Keratinocyte (primary cell): ENCODE data around the gene KRT4. TPM values are rescaled to one million over a fixed set of nuclear protein-coding genes. Genes with fewer than 3 reads are reported as not detected.

Experiments used
- DNase-seq: peaks from one replicate; pipeline ENCODE4 v3.0.0-alpha.2; 2011; ENCODE audit warnings: low read depth, missing footprints, low spot score
- FAIRE-seq: peaks from 2 replicates; lab custom pipeline; 2011; peaks lifted over from hg19 to GRCh38; lab: Jason Lieb, UNC
- H2AFZ ChIP-seq: 2 replicates; pipeline ENCODE4 v1.6.0; 2012; ENCODE audit warnings: low read length, control low read depth, inconsistent platforms; ENCODE audit not compliant: control insufficient read depth
- H3K27ac ChIP-seq: 2 replicates; pipeline ENCODE4 v1.5.1; 2011; ENCODE audit warnings: low read length; ENCODE audit not compliant: control insufficient read depth, insufficient read depth
- H3K27me3 ChIP-seq: 3 replicates; pipeline ENCODE4 v1.6.0; 2011; ENCODE audit warnings: low read length; ENCODE audit not compliant: control insufficient read depth, insufficient read depth; ENCODE audit errors: extremely low read depth
- H3K36me3 ChIP-seq, 2 experiments: 2 replicates in 1 of 2; 3 replicates in 1 of 2; pipeline ENCODE4 v1.5.1; 2011; ENCODE audit warnings: low read length in 2 of 2, mild to moderate bottlenecking in 1 of 2; ENCODE audit not compliant: control insufficient read depth in 2 of 2, insufficient read depth in 2 of 2; ENCODE audit errors: extremely low read depth in 1 of 2
- H3K4me1 ChIP-seq: 3 replicates; pipeline ENCODE4 v1.5.1; 2011; ENCODE audit warnings: low read length; ENCODE audit not compliant: control insufficient read depth, insufficient read depth; ENCODE audit errors: extremely low read depth
- H3K4me2 ChIP-seq: 3 replicates; pipeline ENCODE4 v1.6.0; 2011; ENCODE audit warnings: low read depth, low read length; ENCODE audit not compliant: control insufficient read depth, insufficient read depth; ENCODE audit errors: extremely low read depth
- H3K4me3 ChIP-seq, 3 experiments: fragments of 200-600 bp in 1 of 3; sonication (generic) in 1 of 3; 2 replicates in 2 of 3; 3 replicates in 1 of 3; pipeline ENCODE4 v1.5.1; 2011 to 2016; ENCODE audit warnings: low read length in 3 of 3, mild to moderate bottlenecking in 3 of 3, control low read depth in 2 of 3, inconsistent platforms in 1 of 3, low read depth in 1 of 3, mixed read lengths in 1 of 3, mixed run types in 1 of 3, moderate library complexity in 1 of 3; ENCODE audit not compliant: control insufficient read depth in 2 of 3, insufficient read depth in 2 of 3; ENCODE audit errors: extremely low read depth in 1 of 3
- H3K79me2 ChIP-seq: 2 replicates; pipeline ENCODE4 v1.6.0; 2012; ENCODE audit warnings: low read length; ENCODE audit not compliant: control insufficient read depth, insufficient read depth
- H3K9ac ChIP-seq: 3 replicates; pipeline ENCODE4 v1.6.0; 2011; ENCODE audit warnings: low read length; ENCODE audit not compliant: control insufficient read depth, insufficient read depth; ENCODE audit errors: extremely low read depth
- H3K9me1 ChIP-seq: 3 replicates; pipeline ENCODE4 v1.6.0; 2011; ENCODE audit warnings: low read length; ENCODE audit not compliant: control insufficient read depth, insufficient read depth; ENCODE audit errors: extremely low read depth
- H3K9me3 ChIP-seq: 2 replicates; pipeline ENCODE4 v1.5.1; 2012; ENCODE audit warnings: low read depth, low read length; ENCODE audit not compliant: control insufficient read depth
- H4K20me1 ChIP-seq: 3 replicates; pipeline ENCODE4 v1.6.0; 2011; ENCODE audit warnings: low read length; ENCODE audit not compliant: control insufficient read depth, insufficient read depth; ENCODE audit errors: extremely low read depth
- EZH2 ChIP-seq: IDR thresholded peaks from one replicate; pipeline ENCODE4 v1.6.1; 2012; ENCODE audit warnings: inconsistent platforms, mild to moderate bottlenecking, low read length, moderate library complexity
- dilution Hi-C: fragments of 300-500 bp; cut with MboI; formaldehyde crosslinking; loops from one replicate; pipeline ENCODE4 v1.7.0; 2020; ENCODE audit warnings: low sequenced_read_pairs; ENCODE audit not compliant: extremely low pct_ligation_motif_present
- polyA plus RNA-seq, 5 experiments: library from polyadenylated mRNA; depleted of rRNA in 3 of 5; stranded (reverse) in 3 of 5; stranded (forward) in 1 of 5; unstranded in 1 of 5; fragments of >200 nt; gene quantifications; 1 replicate in 1 of 5; 2 replicates in 3 of 5; 3 replicates in 1 of 5; pipeline versions ENCODE4 v1.2.1 to v1.2.3, GENCODE V29; 2011 to 2012; ENCODE audit warnings: missing spikeins in 2 of 5, low read depth in 1 of 5, low replicate concordance in 1 of 5
- TF ChIP-seq, protein P1 (sequence below), 3 experiments: IDR thresholded peaks in 1 of 3; conservative IDR thresholded peaks in 1 of 3; optimal IDR thresholded peaks in 1 of 3; 2 replicates in 2 of 3; 3 replicates in 1 of 3; pipeline versions ENCODE3 to v1.5.1; 2011; ENCODE audit warnings: low read length in 3 of 3, mild to moderate bottlenecking in 3 of 3, moderate library complexity in 2 of 3, control low read depth in 1 of 3, inconsistent platforms in 1 of 3; ENCODE audit not compliant: insufficient read depth in 2 of 3; ENCODE audit errors: extremely low read depth in 1 of 3

KRT4 gene
- polyA plus RNA-seq, 1 donor (not counting 4 experiments of a cell fraction or from before 2014, with no cell fraction given): 2.0 TPM

DNA sequence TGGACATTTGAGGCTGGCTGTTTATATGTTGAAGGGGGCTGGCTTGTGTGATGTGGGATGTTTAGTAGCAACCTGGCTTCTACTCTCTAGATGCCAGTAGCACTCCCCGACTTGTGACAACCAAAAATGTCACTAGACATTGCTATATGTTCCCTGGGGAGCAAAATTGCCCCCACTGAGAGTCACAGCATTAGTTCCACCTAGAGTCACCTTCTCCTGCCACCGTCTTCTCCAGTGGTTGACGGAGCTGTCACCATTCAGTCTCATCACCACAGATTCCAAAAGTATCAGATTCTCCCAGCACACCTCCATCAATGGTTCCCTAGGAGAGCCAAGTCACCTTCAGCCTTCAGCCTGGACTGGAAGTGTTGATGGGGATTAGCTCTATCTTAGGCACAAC, 29.0 kb downstream of the KRT4 start:
- H3K79me2 ChIP-seq: no peaks in the 10 kb centered on the region
- H3K4me3 ChIP-seq: no peak overlapping the region
- no peaks in the 10 kb centered on the region for H3K9me3 ChIP-seq
- no peak overlapping the region for H3K9ac ChIP-seq
- H3K27me3 ChIP-seq: peaks cover 48% of the 10 kb centered on the region
- no peak overlapping the region for H3K4me2 ChIP-seq
- dilution Hi-C loops: no loop called here
- no peak overlapping the region for H2AFZ ChIP-seq
- FAIRE-seq (no peak), DNase-seq (no peak)
- H4K20me1 ChIP-seq: no peaks in the 10 kb centered on the region
- no peak for TF ChIP-seq EZH2
- TF ChIP-seq, protein P1, sequence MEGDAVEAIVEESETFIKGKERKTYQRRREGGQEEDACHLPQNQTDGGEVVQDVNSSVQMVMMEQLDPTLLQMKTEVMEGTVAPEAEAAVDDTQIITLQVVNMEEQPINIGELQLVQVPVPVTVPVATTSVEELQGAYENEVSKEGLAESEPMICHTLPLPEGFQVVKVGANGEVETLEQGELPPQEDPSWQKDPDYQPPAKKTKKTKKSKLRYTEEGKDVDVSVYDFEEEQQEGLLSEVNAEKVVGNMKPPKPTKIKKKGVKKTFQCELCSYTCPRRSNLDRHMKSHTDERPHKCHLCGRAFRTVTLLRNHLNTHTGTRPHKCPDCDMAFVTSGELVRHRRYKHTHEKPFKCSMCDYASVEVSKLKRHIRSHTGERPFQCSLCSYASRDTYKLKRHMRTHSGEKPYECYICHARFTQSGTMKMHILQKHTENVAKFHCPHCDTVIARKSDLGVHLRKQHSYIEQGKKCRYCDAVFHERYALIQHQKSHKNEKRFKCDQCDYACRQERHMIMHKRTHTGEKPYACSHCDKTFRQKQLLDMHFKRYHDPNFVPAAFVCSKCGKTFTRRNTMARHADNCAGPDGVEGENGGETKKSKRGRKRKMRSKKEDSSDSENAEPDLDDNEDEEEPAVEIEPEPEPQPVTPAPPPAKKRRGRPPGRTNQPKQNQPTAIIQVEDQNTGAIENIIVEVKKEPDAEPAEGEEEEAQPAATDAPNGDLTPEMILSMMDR (optimal IDR thresholded peaks at IDR 0.05 in 1 of 3, IDR thresholded peaks at IDR 0.05 in 1 of 3, conservative IDR thresholded peaks at IDR 0.05 in 1 of 3; ENCODE audit: extremely low read depth in 1 of 3, insufficient read depth in 2 of 3, low read length in 3 of 3): no peak
- H3K36me3 ChIP-seq: no peaks in the 10 kb centered on the region
- no peaks in the 10 kb centered on the region for H3K9me1 ChIP-seq
- no peaks in the 10 kb centered on the region for H3K4me1 ChIP-seq
- H3K27ac ChIP-seq: no peak overlapping the region

DNA sequence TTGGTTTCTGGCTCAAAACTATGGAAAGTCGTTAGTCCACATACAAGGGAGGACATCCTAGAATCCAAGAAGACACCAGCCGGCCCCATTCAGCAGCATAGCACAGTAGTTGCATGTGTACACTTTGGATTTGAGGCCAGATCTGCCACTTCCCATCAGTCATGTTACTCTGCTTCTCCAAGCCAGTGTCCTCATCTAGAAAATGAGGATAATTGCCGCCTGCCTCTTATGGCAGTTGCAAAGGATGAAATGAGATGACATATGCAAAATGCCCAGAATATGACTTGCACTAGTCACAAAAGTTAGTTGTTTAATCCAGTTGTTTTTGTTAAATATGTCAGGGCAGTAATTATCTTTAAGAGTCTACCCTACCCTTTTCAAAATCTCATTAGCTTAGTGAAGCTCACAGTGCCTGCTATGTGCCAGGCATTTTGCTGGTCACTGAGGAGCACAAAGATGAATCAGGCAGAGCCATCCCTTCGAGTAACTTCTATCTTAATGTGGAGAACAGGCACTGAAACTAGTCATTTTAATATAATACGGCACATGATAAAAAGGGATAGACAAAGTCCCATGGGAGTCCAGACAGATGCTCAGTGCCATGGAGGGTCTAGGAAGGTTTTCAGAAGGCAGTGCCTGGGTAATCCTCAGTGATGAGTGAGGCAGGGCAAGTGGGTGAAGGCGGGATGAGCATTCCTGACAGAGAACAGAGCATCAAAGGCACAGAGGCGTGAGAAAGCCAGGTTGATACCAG, 30.2 kb downstream of the KRT4 start:
- Histone ChIP-seq H3K4me2 (no peak overlapping the region), H3K27ac (no peak overlapping the region), H3K4me3 (no peak overlapping the region), H3K4me1 (no peaks in the 10 kb centered on the region), H4K20me1 (no peaks in the 10 kb centered on the region), H2AFZ (no peak overlapping the region), H3K36me3 (no peaks in the 10 kb centered on the region), H3K79me2 (no peaks in the 10 kb centered on the region), H3K9me3 (no peaks in the 10 kb centered on the region), H3K9ac (no peak overlapping the region), H3K9me1 (no peaks in the 10 kb centered on the region), H3K27me3 (peaks cover 39% of the 10 kb centered on the region)
- TF ChIP-seq, protein P1 (optimal IDR thresholded peaks at IDR 0.05 in 1 of 3, IDR thresholded peaks at IDR 0.05 in 1 of 3, conservative IDR thresholded peaks at IDR 0.05 in 1 of 3; ENCODE audit: extremely low read depth in 1 of 3, insufficient read depth in 2 of 3, low read length in 3 of 3): no peak
- no peak for TF ChIP-seq EZH2
- dilution Hi-C loops: no loop called here
- FAIRE-seq: no peak
- DNase-seq: no peak
